K562 (cell line): Measurements from ENCODE around the gene PRODH. TPM values are rescaled to one million over a fixed set of nuclear protein-coding genes. Genes with fewer than 3 reads are reported as not detected.

Experiments used
- BACH1 ChIP-seq: fragments of 200-800 bp; sonication (Bioruptor generic); IDR thresholded peaks from 2 replicates; pipeline ENCODE4 v1.6.1; 2016; ENCODE audit warnings: missing genetic modification characterization, missing compliant biosample characterization
- NCOA6 ChIP-seq: fragments of 450-650 bp; IDR thresholded peaks from 2 replicates; pipeline ENCODE4 v1.6.1; 2017; ENCODE audit warnings: mild to moderate bottlenecking
- ZNF436 ChIP-seq: fragments of 250-450, 450-650 bp; sonication (Bioruptor Pico); formaldehyde crosslinking; IDR thresholded peaks from 2 replicates; pipeline ENCODE4 v1.7.0; 2020; ENCODE audit warnings: mild to moderate bottlenecking
- polyA plus RNA-seq, 8 experiments: library from polyadenylated mRNA; depleted of rRNA in 4 of 8; stranded (reverse) in 5 of 8; unstranded in 3 of 8; fragments of >200 nt; fragmentation: Nextera tagmentation in 2 of 8; fragmentation: Illumina TruSeq in 1 of 8; extraction: Ambion mirVana in 2 of 8; extraction: Trizol in 1 of 8; gene quantifications; 2 replicates each; pipeline versions ENCODE4 v1.2.1 to v1.2.3, GENCODE V29; 2011 to 2014; ENCODE audit warnings: inconsistent platforms in 1 of 8, missing spikeins in 1 of 8
- total RNA-seq, 7 experiments: library from RNA; depleted of rRNA in 6 of 7; stranded (reverse); fragments of >200 nt in 6 of 7; fragmentation: Illumina TruSeq in 2 of 7; extraction: Trizol in 2 of 7; gene quantifications; 2 replicates each; pipeline versions ENCODE4 v1.2.1 to v1.2.3, GENCODE V29; 2011 to 2021; ENCODE audit warnings: low replicate concordance in 1 of 7
- TF ChIP-seq, protein P1 (sequence below), 2 experiments: fragments of 450-650 bp; formaldehyde crosslinking in 1 of 2; IDR thresholded peaks; 2 replicates each; pipeline versions ENCODE4 v1.4.0 to v1.6.1; 2014 to 2020; ENCODE audit warnings: mild to moderate bottlenecking in 2 of 2, borderline replicate concordance in 1 of 2, low read depth in 1 of 2

PRODH gene
- total and polyA plus RNA-seq, 9 of the 15 experiments (the other 6 are each of a cell fraction or from before 2014, with no cell fraction given) = 0.07 to 0.11 TPM; not detected in 7

DNA sequence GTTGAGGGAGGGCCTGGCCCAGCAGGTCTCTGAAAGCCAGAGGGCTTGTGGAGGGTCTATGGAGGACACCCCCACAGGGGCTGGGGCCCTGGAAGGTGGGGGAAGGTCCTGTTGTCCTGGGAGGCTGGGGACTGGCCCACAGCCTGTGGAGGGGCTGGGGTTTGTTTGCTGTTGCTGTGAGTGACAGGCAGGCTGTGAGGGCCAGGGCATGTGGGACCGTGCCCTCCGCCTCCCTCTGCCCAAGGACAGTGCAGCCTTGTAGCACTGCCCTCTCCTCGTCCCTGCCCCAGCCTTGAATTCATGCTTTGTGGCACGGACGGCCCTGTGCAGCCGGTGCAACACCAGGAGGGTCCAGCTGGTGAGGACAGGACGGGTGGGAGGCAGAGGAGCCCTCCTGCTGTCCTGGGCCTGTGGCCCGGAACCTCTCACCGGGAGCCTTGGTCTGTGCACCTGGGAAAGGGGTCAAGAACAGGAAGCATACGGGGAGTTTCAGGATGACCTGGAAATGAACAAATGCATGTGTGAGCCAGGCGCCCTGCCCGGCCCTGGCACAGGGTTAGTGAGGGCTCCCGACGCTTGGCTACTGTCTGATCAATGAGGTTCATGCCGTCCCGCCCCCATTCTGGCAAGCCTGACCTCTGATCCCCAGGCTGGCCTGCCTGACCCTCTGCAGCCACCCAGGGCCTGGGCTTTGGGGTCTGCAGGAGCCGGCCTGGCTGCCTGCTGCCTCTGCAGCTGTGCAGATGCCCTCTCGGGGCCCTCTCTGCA lies 37.4 kb upstream of the PRODH start (continued):
- TF ChIP-seq, protein P1, sequence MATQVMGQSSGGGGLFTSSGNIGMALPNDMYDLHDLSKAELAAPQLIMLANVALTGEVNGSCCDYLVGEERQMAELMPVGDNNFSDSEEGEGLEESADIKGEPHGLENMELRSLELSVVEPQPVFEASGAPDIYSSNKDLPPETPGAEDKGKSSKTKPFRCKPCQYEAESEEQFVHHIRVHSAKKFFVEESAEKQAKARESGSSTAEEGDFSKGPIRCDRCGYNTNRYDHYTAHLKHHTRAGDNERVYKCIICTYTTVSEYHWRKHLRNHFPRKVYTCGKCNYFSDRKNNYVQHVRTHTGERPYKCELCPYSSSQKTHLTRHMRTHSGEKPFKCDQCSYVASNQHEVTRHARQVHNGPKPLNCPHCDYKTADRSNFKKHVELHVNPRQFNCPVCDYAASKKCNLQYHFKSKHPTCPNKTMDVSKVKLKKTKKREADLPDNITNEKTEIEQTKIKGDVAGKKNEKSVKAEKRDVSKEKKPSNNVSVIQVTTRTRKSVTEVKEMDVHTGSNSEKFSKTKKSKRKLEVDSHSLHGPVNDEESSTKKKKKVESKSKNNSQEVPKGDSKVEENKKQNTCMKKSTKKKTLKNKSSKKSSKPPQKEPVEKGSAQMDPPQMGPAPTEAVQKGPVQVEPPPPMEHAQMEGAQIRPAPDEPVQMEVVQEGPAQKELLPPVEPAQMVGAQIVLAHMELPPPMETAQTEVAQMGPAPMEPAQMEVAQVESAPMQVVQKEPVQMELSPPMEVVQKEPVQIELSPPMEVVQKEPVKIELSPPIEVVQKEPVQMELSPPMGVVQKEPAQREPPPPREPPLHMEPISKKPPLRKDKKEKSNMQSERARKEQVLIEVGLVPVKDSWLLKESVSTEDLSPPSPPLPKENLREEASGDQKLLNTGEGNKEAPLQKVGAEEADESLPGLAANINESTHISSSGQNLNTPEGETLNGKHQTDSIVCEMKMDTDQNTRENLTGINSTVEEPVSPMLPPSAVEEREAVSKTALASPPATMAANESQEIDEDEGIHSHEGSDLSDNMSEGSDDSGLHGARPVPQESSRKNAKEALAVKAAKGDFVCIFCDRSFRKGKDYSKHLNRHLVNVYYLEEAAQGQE (IDR thresholded peaks at IDR 0.05; ENCODE audit: borderline replicate concordance) = no peak
- TF ChIP-seq, protein P1 (CRISPR knock-in tag; IDR thresholded peaks at IDR 0.05; ENCODE audit: low read depth) = 0 out of 2 replicates have a peak, but pooled peaks have one; percentile 24
- TF ChIP-seq ZNF436 (CRISPR knock-in tag) (no peak), NCOA6 (no peak), BACH1 (tag) (no peak)
